DOHH2 (cell line): ENCODE results near the gene ZNF22.

Source experiments
- H3F3A ChIP-seq: fragments of 200-600 bp; sonication (generic), shearing (Covaris generic); 2 replicates; pipeline ENCODE4 v1.6.0; 2016; ENCODE audit warnings: antibody characterized with exemption, mild to moderate bottlenecking; ENCODE audit not compliant: control insufficient read depth, insufficient read depth
- H3K27ac ChIP-seq: fragments of 200-600 bp; sonication (generic); 2 replicates; pipeline ENCODE4 v1.5.1; 2014; ENCODE audit warnings: low read depth, mild to moderate bottlenecking, low read length, moderate library complexity
- H3K27me3 ChIP-seq: fragments of 200-600 bp; sonication (generic); 2 replicates; pipeline ENCODE4 v1.6.1; 2014; ENCODE audit warnings: mild to moderate bottlenecking, low read length, mixed read lengths; ENCODE audit not compliant: control insufficient read depth
- H3K36me3 ChIP-seq: fragments of 200-600 bp; sonication (generic); 2 replicates; pipeline ENCODE4 v1.6.1; 2014; ENCODE audit warnings: mild to moderate bottlenecking, low read length, moderate library complexity, mixed read lengths; ENCODE audit not compliant: control insufficient read depth
- H3K4me1 ChIP-seq: fragments of 200-600 bp; sonication (generic); 2 replicates; pipeline ENCODE4 v1.6.1; 2014; ENCODE audit warnings: mild to moderate bottlenecking, low read length, mixed read lengths; ENCODE audit not compliant: control insufficient read depth
- H3K4me2 ChIP-seq: fragments of 200-600 bp; sonication (generic); 2 replicates; pipeline ENCODE4 v1.6.0; 2014; ENCODE audit warnings: mild to moderate bottlenecking, low read length, moderate library complexity
- H3K4me3 ChIP-seq: fragments of 200-600 bp; sonication (generic); 2 replicates; pipeline ENCODE4 v1.5.1; 2014; ENCODE audit warnings: mild to moderate bottlenecking, low read length, mixed read lengths
- H3K79me2 ChIP-seq: fragments of 200-600 bp; sonication (generic); 2 replicates; pipeline ENCODE4 v1.6.1; 2014; ENCODE audit warnings: mild to moderate bottlenecking, low read length, mixed read lengths; ENCODE audit not compliant: control insufficient read depth
- H3K9me2 ChIP-seq: fragments of 200-600 bp; sonication (generic); replicated peaks from 2 replicates; pipeline ENCODE4 v1.6.1; 2014; ENCODE audit warnings: mild to moderate bottlenecking, low read length, mixed read lengths; ENCODE audit not compliant: control insufficient read depth
- H3K9me3 ChIP-seq: fragments of 200-600 bp; sonication (generic); 2 replicates; pipeline ENCODE4 v1.6.1; 2014; ENCODE audit warnings: antibody characterized with exemption, low read length, mixed read lengths; ENCODE audit not compliant: control insufficient read depth, insufficient read depth
- H4K20me1 ChIP-seq: fragments of 200-600 bp; sonication (generic); 2 replicates; pipeline ENCODE4 v1.6.0; 2014; ENCODE audit warnings: low read depth, mild to moderate bottlenecking, antibody characterized with exemption, low read length, moderate library complexity; ENCODE audit not compliant: control insufficient read depth, insufficient read depth
- EZH2phosphoT487 ChIP-seq: fragments of 200-600 bp; sonication (generic); IDR thresholded peaks from 2 replicates; pipeline ENCODE4 v1.6.1; 2017; ENCODE audit warnings: borderline replicate concordance, mild to moderate bottlenecking, antibody characterized with exemption, low read length, moderate library complexity, mixed read lengths
- TF ChIP-seq, protein P1 (sequence below): fragments of 200-600 bp; sonication (generic); IDR thresholded peaks from one replicate; pipeline ENCODE4 v1.5.1; 2014; ENCODE audit warnings: antibody characterized with exemption, mild to moderate bottlenecking, low read depth, low read length; ENCODE audit not compliant: poor library complexity, severe bottlenecking

The ZNF22 gene

DNA sequence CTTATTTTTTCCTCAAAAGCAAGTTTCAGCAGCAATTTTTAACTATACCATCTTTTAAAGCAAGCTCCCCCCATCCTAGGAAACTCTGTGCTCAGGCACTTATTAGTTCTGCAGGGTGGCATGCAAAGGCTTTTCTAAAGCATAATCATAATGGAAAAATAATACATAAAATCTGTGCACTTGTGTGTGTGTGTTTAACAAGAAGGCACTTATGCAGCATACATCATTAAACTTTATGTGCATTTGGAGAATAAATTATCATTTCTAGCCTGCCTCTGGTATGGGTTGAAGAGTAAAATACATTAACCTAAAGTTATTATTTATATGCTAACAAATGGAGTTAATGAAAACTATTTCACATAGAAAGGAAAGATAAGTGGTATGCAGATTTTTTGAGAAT, 46.7 kb upstream of the ZNF22 start:
- Histone ChIP-seq H3K4me3 (no peak overlapping the region), H3K4me1 (peaks cover 17% of the 10 kb centered on the region), H3K27ac (no peak overlapping the region), H3K4me2 (no peak overlapping the region), H3K27me3 (no peaks in the 10 kb centered on the region), H3K79me2 (peaks cover 9% of the 10 kb centered on the region), H4K20me1 (no peaks in the 10 kb centered on the region), H3K9me3 (no peaks in the 10 kb centered on the region), H3K36me3 (no peaks in the 10 kb centered on the region), H3K9me2 (no peaks in the 10 kb centered on the region), H3F3A (no peaks in the 10 kb centered on the region)
- TF ChIP-seq EZH2phosphoT487 = no peak
- TF ChIP-seq, protein P1, sequence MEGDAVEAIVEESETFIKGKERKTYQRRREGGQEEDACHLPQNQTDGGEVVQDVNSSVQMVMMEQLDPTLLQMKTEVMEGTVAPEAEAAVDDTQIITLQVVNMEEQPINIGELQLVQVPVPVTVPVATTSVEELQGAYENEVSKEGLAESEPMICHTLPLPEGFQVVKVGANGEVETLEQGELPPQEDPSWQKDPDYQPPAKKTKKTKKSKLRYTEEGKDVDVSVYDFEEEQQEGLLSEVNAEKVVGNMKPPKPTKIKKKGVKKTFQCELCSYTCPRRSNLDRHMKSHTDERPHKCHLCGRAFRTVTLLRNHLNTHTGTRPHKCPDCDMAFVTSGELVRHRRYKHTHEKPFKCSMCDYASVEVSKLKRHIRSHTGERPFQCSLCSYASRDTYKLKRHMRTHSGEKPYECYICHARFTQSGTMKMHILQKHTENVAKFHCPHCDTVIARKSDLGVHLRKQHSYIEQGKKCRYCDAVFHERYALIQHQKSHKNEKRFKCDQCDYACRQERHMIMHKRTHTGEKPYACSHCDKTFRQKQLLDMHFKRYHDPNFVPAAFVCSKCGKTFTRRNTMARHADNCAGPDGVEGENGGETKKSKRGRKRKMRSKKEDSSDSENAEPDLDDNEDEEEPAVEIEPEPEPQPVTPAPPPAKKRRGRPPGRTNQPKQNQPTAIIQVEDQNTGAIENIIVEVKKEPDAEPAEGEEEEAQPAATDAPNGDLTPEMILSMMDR = no peak

DNA sequence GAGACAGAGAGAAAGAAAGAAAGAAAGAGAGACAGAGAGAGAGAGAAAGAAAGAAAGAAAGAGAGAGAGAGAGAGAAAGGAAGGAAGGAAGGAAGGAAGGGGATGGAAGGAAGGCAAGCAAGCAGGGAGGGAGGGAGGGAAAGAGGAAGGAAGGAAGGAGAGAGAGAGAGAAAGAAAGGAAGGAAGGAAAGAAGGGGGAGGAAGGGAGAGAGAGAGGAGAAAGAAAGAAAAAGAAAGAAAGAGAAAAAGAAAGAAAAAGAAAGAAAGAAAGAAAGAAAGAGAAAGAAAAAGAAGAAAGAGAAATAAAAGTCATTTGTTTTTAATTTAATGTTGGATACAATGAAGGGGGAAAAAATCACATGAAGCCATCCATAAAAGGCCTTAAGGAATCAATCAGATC, 45.8 kb upstream of the ZNF22 start:
- TF ChIP-seq EZH2phosphoT487 = no peak
- TF ChIP-seq, protein P1 = no peak
- Histone ChIP-seq H3K9me2 (no peaks in the 10 kb centered on the region), H3K27me3 (no peaks in the 10 kb centered on the region), H3K27ac (no peak overlapping the region), H3K4me3 (no peak overlapping the region), H3K36me3 (no peaks in the 10 kb centered on the region), H3K4me1 (peaks cover 13% of the 10 kb centered on the region), H3K4me2 (no peak overlapping the region), H3F3A (no peaks in the 10 kb centered on the region), H3K79me2 (peaks cover 10% of the 10 kb centered on the region), H4K20me1 (no peaks in the 10 kb centered on the region), H3K9me3 (no peaks in the 10 kb centered on the region)

- Histone ChIP-seq H3K9me2 (no peaks in the 10 kb centered on the region), H3K27me3 (no peaks in the 10 kb centered on the region), H4K20me1 (no peaks in the 10 kb centered on the region), H3K4me2 (no peak overlapping the region), H3K27ac (no peak overlapping the region), H3F3A (no peaks in the 10 kb centered on the region), H3K36me3 (no peaks in the 10 kb centered on the region), H3K9me3 (no peaks in the 10 kb centered on the region), H3K4me1 (peaks cover 19% of the 10 kb centered on the region), H3K79me2 (peaks cover 10% of the 10 kb centered on the region), H3K4me3 (no peak overlapping the region)
- TF ChIP-seq EZH2phosphoT487 = no peak
- TF ChIP-seq, protein P1 = no peak
These were observed 45.2 kb upstream of the ZNF22 start for GRCh38 chr10:44955413-44956070.
